HepG2 (cell line): ENCODE measurements around the gene FOSB. TPM values are rescaled to one million over a fixed set of nuclear protein-coding genes. Genes with fewer than 3 reads are reported as not detected.

Source experiments
- ADNP ChIP-seq: sonication (generic); formaldehyde crosslinking; IDR thresholded peaks from 2 replicates; pipeline ENCODE4 v1.4.0; 2020; ENCODE audit warnings: missing genetic modification reagents
- CREB1 ChIP-seq, 2 experiments: fragments of 450-650 bp in 1 of 2; IDR thresholded peaks; 2 replicates each; pipeline ENCODE4 v1.6.1; 2016 to 2017; ENCODE audit warnings: control low read depth in 1 of 2, mild to moderate bottlenecking in 1 of 2, missing compliant biosample characterization in 1 of 2, missing genetic modification characterization in 1 of 2
- DNMT1 ChIP-seq: sonication (generic); formaldehyde crosslinking; IDR thresholded peaks from 2 replicates; pipeline ENCODE4 v1.5.1; 2020; ENCODE audit warnings: mild to moderate bottlenecking, missing genetic modification reagents
- HMG20A ChIP-seq: IDR thresholded peaks from 2 replicates; pipeline ENCODE4 v1.6.1; 2016; ENCODE audit warnings: borderline replicate concordance
- HMG20B ChIP-seq: conservative IDR thresholded peaks from 2 replicates; pipeline ENCODE4 v1.6.1; 2016; ENCODE audit warnings: missing genetic modification reagents, missing compliant biosample characterization
- NCOR1 ChIP-seq: fragments of 200-600 bp; sonication (generic); IDR thresholded peaks from 2 replicates; pipeline ENCODE4 v1.7.0; 2017; ENCODE audit warnings: antibody characterized with exemption, low read length, borderline replicate concordance
- NPAS2 ChIP-seq: sonication (generic); formaldehyde crosslinking; IDR thresholded peaks from 2 replicates; pipeline ENCODE4 v1.8.0; 2022; ENCODE audit warnings: mild to moderate bottlenecking, missing genetic modification reagents, borderline replicate concordance
- POLR2A ChIP-seq, 2 experiments: IDR thresholded peaks; 2 replicates each; pipeline ENCODE4 v1.6.1; 2011; ENCODE audit warnings: low read depth in 2 of 2, low read length in 2 of 2, mild to moderate bottlenecking in 1 of 2, moderate library complexity in 1 of 2; ENCODE audit not compliant: insufficient read depth in 1 of 2
- PPARG ChIP-seq: conservative IDR thresholded peaks from 2 replicates; pipeline ENCODE4 v1.6.1; 2016; ENCODE audit warnings: missing biosample characterization, missing genetic modification reagents
- PTBP1 ChIP-seq: fragments of 200-400 bp; formaldehyde crosslinking; IDR thresholded peaks from 2 replicates; pipeline ENCODE4 v1.6.1; 2018; ENCODE audit warnings: low read length, low read depth; ENCODE audit not compliant: poor library complexity, severe bottlenecking
- SAP130 ChIP-seq: IDR thresholded peaks from 2 replicates; pipeline ENCODE4 v1.6.1; 2016; ENCODE audit warnings: low read depth
- ZNF251 ChIP-seq: sonication (generic); formaldehyde crosslinking; IDR thresholded peaks from 2 replicates; pipeline ENCODE4 v1.9.0; 2021; ENCODE audit warnings: mild to moderate bottlenecking, missing genetic modification reagents
- ZNF484 ChIP-seq: sonication (generic); formaldehyde crosslinking; IDR thresholded peaks from 2 replicates; pipeline ENCODE4 v1.5.1; 2020; ENCODE audit warnings: mild to moderate bottlenecking, low read depth, missing genetic modification reagents, borderline replicate concordance
- ZNF552 ChIP-seq: sonication (generic); formaldehyde crosslinking; IDR thresholded peaks from 2 replicates; pipeline ENCODE4 v1.9.0; 2022; ENCODE audit warnings: missing genetic modification reagents, mild to moderate bottlenecking, borderline replicate concordance
- ZNF720 ChIP-seq: sonication (generic); formaldehyde crosslinking; IDR thresholded peaks from 2 replicates; pipeline ENCODE4 v1.4.0; 2020; ENCODE audit warnings: missing genetic modification reagents
- ZNF737 ChIP-seq: sonication (generic); formaldehyde crosslinking; IDR thresholded peaks from 2 replicates; pipeline ENCODE4 v1.5.0; 2020; ENCODE audit warnings: missing genetic modification reagents, mild to moderate bottlenecking, borderline replicate concordance
- polyA plus RNA-seq, 8 experiments: library from polyadenylated mRNA; depleted of rRNA in 3 of 8; stranded (reverse) in 7 of 8; unstranded in 1 of 8; fragments of >200 nt; fragmentation: Illumina TruSeq in 4 of 8; extraction: Trizol in 4 of 8; gene quantifications; 2 replicates each; pipeline versions ENCODE4 v1.2.1 to v1.2.3, GENCODE V29; 2011 to 2016; ENCODE audit warnings: low read depth in 4 of 8, missing spikeins in 1 of 8, mixed read lengths in 1 of 8; ENCODE audit not compliant: insufficient read depth in 1 of 8
- total RNA-seq, 5 experiments: library from RNA; depleted of rRNA; stranded (reverse); fragments of >200 nt; fragmentation: Illumina TruSeq; extraction: Trizol; gene quantifications; 2 replicates each; pipeline ENCODE4 v1.2.3, GENCODE V29; 2016; ENCODE audit warnings: low read depth in 1 of 5
- TF ChIP-seq, protein P1 (sequence below): sonication (generic); formaldehyde crosslinking; IDR thresholded peaks from 2 replicates; pipeline ENCODE4 v1.4.0; 2020; ENCODE audit warnings: missing genetic modification reagents, borderline replicate concordance
- TF ChIP-seq, protein P2 (sequence below): sonication (generic); formaldehyde crosslinking; IDR thresholded peaks from 2 replicates; pipeline ENCODE4 v1.4.0; 2020; ENCODE audit warnings: missing genetic modification reagents
- TF ChIP-seq, protein P3 (sequence below): sonication (generic); formaldehyde crosslinking; IDR thresholded peaks from 2 replicates; pipeline ENCODE4 v1.4.0; 2020; ENCODE audit warnings: missing genetic modification reagents
- TF ChIP-seq, protein P4 (sequence below): sonication (generic); formaldehyde crosslinking; IDR thresholded peaks from 2 replicates; pipeline ENCODE4 v1.5.0; 2020; ENCODE audit warnings: mild to moderate bottlenecking, missing genetic modification reagents

Gene FOSB
- total and polyA plus RNA-seq, 2 of the 13 experiments (the other 11 are each of a cell fraction or from before 2014, with no cell fraction given), result 2.8 to 6.0 TPM

DNA sequence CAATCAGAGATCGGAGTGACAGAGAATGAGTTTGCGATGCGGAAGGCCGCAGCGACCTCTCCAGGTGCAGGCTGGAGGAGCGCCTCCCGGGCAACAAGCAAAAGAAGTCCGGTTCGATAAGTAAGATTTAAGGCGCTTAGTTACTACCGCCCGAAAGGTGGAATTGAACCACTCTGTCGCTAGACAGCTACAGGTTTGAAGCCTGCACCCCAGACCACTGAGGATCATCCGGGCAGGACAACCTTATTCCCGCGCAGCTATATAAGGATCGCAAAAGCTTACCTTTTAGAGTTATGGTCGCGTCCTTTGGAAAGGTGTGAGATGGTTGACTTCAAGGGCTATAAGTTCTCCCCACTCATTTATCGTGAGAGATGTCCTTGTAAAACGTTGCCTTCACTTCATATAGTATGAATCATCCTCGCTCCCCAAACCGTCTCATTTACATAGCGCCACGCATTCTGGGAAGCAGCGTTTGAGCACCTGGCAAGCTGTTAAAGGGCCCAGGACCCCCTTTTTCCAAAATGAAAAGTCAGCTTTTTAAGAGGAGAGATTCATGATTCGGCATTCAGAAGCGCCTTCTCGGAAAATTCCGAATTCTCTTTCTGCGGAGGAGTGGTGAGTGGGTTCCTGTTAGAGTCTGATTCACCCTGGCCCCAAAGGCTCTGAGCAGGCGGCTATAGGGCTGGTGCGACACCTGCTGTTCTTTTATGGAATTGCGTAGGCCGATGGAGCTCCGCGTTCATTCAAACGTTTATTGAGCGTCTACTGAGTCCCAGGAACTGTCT, 10.8 kb downstream of the FOSB start (continued):
- TF ChIP-seq HMG20A (CRISPR knock-in tag) (peak; percentile 53; the same call in 1 of the 2 replicates), ZNF737 (CRISPR knock-in tag) (no peak), ADNP (CRISPR knock-in tag) (0 out of 2 replicates have a peak, but pooled peaks have one; percentile 47), ZNF484 (CRISPR knock-in tag) (no peak), DNMT1 (CRISPR knock-in tag) (no peak), ZNF720 (CRISPR knock-in tag) (no peak), PTBP1 (no peak), ZNF251 (CRISPR knock-in tag) (no peak), NCOR1 (no peak), ZNF552 (no peak; the same call in 1 of the 2 replicates), POLR2A (IDR thresholded peaks at IDR 0.05; ENCODE audit: insufficient read depth in 1 of 2, low read depth in 2 of 2, low read length in 2 of 2) (0 out of 4 replicates have a peak, but pooled peaks of 1 of the 2 experiments have one; percentile 38), SAP130 (CRISPR knock-in tag) (peak; percentile 68), NPAS2 (CRISPR knock-in tag) (no peak), HMG20B (CRISPR knock-in tag) (0 out of 2 replicates have a peak, but pooled peaks have one; percentile 30), CREB1 (IDR thresholded peaks at IDR 0.05) (0 out of 2 replicates have a peak, but pooled peaks have one; percentile 1), CREB1 (CRISPR knock-in tag; IDR thresholded peaks at IDR 0.05) (peak; percentile 82), PPARG (CRISPR knock-in tag) (peak; percentile 25; the same call in 1 of the 2 replicates)
- TF ChIP-seq, protein P1, sequence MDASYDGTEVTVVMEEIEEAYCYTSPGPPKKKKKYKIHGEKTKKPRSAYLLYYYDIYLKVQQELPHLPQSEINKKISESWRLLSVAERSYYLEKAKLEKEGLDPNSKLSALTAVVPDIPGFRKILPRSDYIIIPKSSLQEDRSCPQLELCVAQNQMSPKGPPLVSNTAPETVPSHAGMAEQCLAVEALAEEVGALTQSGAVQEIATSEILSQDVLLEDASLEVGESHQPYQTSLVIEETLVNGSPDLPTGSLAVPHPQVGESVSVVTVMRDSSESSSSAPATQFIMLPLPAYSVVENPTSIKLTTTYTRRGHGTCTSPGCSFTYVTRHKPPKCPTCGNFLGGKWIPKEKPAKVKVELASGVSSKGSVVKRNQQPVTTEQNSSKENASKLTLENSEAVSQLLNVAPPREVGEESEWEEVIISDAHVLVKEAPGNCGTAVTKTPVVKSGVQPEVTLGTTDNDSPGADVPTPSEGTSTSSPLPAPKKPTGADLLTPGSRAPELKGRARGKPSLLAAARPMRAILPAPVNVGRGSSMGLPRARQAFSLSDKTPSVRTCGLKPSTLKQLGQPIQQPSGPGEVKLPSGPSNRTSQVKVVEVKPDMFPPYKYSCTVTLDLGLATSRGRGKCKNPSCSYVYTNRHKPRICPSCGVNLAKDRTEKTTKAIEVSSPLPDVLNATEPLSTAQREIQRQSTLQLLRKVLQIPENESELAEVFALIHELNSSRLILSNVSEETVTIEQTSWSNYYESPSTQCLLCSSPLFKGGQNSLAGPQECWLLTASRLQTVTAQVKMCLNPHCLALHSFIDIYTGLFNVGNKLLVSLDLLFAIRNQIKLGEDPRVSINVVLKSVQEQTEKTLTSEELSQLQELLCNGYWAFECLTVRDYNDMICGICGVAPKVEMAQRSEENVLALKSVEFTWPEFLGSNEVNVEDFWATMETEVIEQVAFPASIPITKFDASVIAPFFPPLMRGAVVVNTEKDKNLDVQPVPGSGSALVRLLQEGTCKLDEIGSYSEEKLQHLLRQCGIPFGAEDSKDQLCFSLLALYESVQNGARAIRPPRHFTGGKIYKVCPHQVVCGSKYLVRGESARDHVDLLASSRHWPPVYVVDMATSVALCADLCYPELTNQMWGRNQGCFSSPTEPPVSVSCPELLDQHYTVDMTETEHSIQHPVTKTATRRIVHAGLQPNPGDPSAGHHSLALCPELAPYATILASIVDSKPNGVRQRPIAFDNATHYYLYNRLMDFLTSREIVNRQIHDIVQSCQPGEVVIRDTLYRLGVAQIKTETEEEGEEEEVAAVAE, result peak; percentile 16; the same call in 1 of the 2 replicates
- TF ChIP-seq, protein P2, sequence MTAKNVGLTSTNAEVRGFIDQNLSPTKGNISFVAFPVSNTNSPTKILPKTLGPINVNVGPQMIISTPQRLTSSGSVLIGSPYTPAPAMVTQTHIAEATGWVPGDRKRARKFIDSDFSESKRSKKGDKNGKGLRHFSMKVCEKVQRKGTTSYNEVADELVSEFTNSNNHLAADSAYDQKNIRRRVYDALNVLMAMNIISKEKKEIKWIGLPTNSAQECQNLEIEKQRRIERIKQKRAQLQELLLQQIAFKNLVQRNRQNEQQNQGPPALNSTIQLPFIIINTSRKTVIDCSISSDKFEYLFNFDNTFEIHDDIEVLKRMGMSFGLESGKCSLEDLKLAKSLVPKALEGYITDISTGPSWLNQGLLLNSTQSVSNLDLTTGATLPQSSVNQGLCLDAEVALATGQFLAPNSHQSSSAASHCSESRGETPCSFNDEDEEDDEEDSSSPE (CRISPR knock-in tag), result peak; percentile 21; the same call in 1 of the 2 replicates
- TF ChIP-seq, protein P3, sequence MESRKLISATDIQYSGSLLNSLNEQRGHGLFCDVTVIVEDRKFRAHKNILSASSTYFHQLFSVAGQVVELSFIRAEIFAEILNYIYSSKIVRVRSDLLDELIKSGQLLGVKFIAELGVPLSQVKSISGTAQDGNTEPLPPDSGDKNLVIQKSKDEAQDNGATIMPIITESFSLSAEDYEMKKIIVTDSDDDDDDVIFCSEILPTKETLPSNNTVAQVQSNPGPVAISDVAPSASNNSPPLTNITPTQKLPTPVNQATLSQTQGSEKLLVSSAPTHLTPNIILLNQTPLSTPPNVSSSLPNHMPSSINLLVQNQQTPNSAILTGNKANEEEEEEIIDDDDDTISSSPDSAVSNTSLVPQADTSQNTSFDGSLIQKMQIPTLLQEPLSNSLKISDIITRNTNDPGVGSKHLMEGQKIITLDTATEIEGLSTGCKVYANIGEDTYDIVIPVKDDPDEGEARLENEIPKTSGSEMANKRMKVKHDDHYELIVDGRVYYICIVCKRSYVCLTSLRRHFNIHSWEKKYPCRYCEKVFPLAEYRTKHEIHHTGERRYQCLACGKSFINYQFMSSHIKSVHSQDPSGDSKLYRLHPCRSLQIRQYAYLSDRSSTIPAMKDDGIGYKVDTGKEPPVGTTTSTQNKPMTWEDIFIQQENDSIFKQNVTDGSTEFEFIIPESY (CRISPR knock-in tag), result peak; percentile 44; the same call in 1 of the 2 replicates
- TF ChIP-seq, protein P4, sequence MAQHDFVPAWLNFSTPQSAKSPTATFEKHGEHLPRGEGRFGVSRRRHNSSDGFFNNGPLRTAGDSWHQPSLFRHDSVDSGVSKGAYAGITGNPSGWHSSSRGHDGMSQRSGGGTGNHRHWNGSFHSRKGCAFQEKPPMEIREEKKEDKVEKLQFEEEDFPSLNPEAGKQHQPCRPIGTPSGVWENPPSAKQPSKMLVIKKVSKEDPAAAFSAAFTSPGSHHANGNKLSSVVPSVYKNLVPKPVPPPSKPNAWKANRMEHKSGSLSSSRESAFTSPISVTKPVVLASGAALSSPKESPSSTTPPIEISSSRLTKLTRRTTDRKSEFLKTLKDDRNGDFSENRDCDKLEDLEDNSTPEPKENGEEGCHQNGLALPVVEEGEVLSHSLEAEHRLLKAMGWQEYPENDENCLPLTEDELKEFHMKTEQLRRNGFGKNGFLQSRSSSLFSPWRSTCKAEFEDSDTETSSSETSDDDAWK (CRISPR knock-in tag), result no peak
